ENCODE results near the gene NPAS3.

NPAS3 gene

GRCh38 chr14:32934881-32935633 is 3.6 kb upstream of the NPAS3 start:
- peak overlapping the region; percentile 43 for H3K4me3 ChIP-seq (ENCODE audit: low read depth, low read length)
- H3K36me3 ChIP-seq (replicated peaks): no peaks in the 10 kb centered on the region
- H3K27me3 ChIP-seq (replicated peaks): peaks cover 11% of the 10 kb centered on the region
- no peak for DNase-seq
- H3K27ac ChIP-seq: no peak overlapping the region
- in situ Hi-C loops (cut with HindIII; ENCODE audit: low pct_ligation_motif_present, low sequenced_read_pairs): no loop called here
- TF ChIP-seq CTCF (IDR thresholded peaks at IDR 0.05; ENCODE audit: low read depth, low read length, missing control alignments): no peak

- Histone ChIP-seq H3K27me3 (replicated peaks) (peaks cover 9% of the 10 kb centered on the region), H3K27ac (peak overlapping the region; percentile 58), H3K4me3 (ENCODE audit: low read depth, low read length) (peak overlapping the region; percentile 60), H3K36me3 (replicated peaks) (no peaks in the 10 kb centered on the region)
- in situ Hi-C loops (cut with HindIII; ENCODE audit: low pct_ligation_motif_present, low sequenced_read_pairs): no loop called here
- peak; percentile 71 for DNase-seq
- TF ChIP-seq CTCF (IDR thresholded peaks at IDR 0.05; ENCODE audit: low read depth, low read length, missing control alignments): no peak
These were observed 781 bp downstream of the NPAS3 start for GRCh38 chr14:32939254-32940065.

- no peak for TF ChIP-seq CTCF (IDR thresholded peaks at IDR 0.05; ENCODE audit: low read depth, low read length, missing control alignments)
- Histone ChIP-seq H3K4me3 (ENCODE audit: low read depth, low read length) (peak overlapping the region; percentile 60), H3K27ac (peak overlapping the region; percentile 58), H3K27me3 (replicated peaks) (peaks cover 8% of the 10 kb centered on the region), H3K36me3 (replicated peaks) (no peaks in the 10 kb centered on the region)
- no peak for DNase-seq
- in situ Hi-C loops (cut with HindIII; ENCODE audit: low pct_ligation_motif_present, low sequenced_read_pairs): no loop called here
These were observed 1.5 kb downstream of the NPAS3 start for GRCh38 chr14:32940066-32940651.

GRCh38 chr14:32940711-32941667 is 2.3 kb downstream of the NPAS3 start:
- DNase-seq: no peak
- TF ChIP-seq CTCF (IDR thresholded peaks at IDR 0.05; ENCODE audit: low read depth, low read length, missing control alignments): no peak
- peaks cover 1% of the 10 kb centered on the region for H3K27me3 ChIP-seq (replicated peaks)
- no peak overlapping the region for H3K4me3 ChIP-seq (ENCODE audit: low read depth, low read length)
- no peak overlapping the region for H3K27ac ChIP-seq
- in situ Hi-C loops (cut with HindIII; ENCODE audit: low pct_ligation_motif_present, low sequenced_read_pairs): no loop called here
- H3K36me3 ChIP-seq (replicated peaks): no peaks in the 10 kb centered on the region

- Histone ChIP-seq H3K27me3 (replicated peaks) (no peaks in the 10 kb centered on the region), H3K36me3 (replicated peaks) (no peaks in the 10 kb centered on the region), H3K27ac (no peak overlapping the region), H3K4me3 (ENCODE audit: low read depth, low read length) (no peak overlapping the region)
- no peak for DNase-seq
- in situ Hi-C loops (cut with HindIII; ENCODE audit: low pct_ligation_motif_present, low sequenced_read_pairs): no loop called here
- no peak for TF ChIP-seq CTCF (IDR thresholded peaks at IDR 0.05; ENCODE audit: low read depth, low read length, missing control alignments)
These were observed 3.0 kb downstream of the NPAS3 start for GRCh38 chr14:32941668-32942065.
